Measurements from ENCODE around the gene AVL9.

DNA sequence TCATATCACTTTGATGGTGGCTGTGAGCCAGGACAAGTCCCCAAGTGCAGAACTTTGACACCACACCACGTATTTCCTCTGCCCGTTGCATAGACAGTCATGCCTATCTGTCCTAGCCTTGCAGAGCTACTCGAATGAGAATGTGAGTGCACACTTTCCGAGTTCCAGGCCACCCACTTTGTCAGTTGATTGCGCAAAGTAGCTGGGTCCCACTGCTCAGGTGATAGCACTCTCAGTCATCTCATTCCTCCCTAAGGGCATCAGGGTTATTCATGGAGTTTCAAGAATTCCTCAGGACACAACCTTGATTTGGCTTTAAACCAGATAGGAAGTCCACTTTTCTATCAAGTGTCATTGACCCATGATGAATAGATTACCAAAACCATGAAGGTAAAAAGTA lies 24.4 kb upstream of the AVL9 start:
- TF ChIP-seq, protein P1, sequence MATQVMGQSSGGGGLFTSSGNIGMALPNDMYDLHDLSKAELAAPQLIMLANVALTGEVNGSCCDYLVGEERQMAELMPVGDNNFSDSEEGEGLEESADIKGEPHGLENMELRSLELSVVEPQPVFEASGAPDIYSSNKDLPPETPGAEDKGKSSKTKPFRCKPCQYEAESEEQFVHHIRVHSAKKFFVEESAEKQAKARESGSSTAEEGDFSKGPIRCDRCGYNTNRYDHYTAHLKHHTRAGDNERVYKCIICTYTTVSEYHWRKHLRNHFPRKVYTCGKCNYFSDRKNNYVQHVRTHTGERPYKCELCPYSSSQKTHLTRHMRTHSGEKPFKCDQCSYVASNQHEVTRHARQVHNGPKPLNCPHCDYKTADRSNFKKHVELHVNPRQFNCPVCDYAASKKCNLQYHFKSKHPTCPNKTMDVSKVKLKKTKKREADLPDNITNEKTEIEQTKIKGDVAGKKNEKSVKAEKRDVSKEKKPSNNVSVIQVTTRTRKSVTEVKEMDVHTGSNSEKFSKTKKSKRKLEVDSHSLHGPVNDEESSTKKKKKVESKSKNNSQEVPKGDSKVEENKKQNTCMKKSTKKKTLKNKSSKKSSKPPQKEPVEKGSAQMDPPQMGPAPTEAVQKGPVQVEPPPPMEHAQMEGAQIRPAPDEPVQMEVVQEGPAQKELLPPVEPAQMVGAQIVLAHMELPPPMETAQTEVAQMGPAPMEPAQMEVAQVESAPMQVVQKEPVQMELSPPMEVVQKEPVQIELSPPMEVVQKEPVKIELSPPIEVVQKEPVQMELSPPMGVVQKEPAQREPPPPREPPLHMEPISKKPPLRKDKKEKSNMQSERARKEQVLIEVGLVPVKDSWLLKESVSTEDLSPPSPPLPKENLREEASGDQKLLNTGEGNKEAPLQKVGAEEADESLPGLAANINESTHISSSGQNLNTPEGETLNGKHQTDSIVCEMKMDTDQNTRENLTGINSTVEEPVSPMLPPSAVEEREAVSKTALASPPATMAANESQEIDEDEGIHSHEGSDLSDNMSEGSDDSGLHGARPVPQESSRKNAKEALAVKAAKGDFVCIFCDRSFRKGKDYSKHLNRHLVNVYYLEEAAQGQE (IDR thresholded peaks at IDR 0.05; ENCODE audit: unreplicated experiment) = no peak
- TF ChIP-seq, protein P2, sequence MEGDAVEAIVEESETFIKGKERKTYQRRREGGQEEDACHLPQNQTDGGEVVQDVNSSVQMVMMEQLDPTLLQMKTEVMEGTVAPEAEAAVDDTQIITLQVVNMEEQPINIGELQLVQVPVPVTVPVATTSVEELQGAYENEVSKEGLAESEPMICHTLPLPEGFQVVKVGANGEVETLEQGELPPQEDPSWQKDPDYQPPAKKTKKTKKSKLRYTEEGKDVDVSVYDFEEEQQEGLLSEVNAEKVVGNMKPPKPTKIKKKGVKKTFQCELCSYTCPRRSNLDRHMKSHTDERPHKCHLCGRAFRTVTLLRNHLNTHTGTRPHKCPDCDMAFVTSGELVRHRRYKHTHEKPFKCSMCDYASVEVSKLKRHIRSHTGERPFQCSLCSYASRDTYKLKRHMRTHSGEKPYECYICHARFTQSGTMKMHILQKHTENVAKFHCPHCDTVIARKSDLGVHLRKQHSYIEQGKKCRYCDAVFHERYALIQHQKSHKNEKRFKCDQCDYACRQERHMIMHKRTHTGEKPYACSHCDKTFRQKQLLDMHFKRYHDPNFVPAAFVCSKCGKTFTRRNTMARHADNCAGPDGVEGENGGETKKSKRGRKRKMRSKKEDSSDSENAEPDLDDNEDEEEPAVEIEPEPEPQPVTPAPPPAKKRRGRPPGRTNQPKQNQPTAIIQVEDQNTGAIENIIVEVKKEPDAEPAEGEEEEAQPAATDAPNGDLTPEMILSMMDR (conservative IDR thresholded peaks at IDR 0.05; ENCODE audit: low read depth in 2 of 2) = no peak
- TF ChIP-seq POLR2AphosphoS5 (IDR thresholded peaks at IDR 0.05; ENCODE audit: low read depth) = no peak
- TF ChIP-seq EZH2 (IDR thresholded peaks at IDR 0.05; ENCODE audit: low read depth, unreplicated experiment) = no peak
- TF ChIP-seq EZH2phosphoT487 (IDR thresholded peaks at IDR 0.05; ENCODE audit: unreplicated experiment) = no peak
- no peak for TF ChIP-seq JUNB (IDR thresholded peaks at IDR 0.05; ENCODE audit: unreplicated experiment)
- TF ChIP-seq, protein P3, sequence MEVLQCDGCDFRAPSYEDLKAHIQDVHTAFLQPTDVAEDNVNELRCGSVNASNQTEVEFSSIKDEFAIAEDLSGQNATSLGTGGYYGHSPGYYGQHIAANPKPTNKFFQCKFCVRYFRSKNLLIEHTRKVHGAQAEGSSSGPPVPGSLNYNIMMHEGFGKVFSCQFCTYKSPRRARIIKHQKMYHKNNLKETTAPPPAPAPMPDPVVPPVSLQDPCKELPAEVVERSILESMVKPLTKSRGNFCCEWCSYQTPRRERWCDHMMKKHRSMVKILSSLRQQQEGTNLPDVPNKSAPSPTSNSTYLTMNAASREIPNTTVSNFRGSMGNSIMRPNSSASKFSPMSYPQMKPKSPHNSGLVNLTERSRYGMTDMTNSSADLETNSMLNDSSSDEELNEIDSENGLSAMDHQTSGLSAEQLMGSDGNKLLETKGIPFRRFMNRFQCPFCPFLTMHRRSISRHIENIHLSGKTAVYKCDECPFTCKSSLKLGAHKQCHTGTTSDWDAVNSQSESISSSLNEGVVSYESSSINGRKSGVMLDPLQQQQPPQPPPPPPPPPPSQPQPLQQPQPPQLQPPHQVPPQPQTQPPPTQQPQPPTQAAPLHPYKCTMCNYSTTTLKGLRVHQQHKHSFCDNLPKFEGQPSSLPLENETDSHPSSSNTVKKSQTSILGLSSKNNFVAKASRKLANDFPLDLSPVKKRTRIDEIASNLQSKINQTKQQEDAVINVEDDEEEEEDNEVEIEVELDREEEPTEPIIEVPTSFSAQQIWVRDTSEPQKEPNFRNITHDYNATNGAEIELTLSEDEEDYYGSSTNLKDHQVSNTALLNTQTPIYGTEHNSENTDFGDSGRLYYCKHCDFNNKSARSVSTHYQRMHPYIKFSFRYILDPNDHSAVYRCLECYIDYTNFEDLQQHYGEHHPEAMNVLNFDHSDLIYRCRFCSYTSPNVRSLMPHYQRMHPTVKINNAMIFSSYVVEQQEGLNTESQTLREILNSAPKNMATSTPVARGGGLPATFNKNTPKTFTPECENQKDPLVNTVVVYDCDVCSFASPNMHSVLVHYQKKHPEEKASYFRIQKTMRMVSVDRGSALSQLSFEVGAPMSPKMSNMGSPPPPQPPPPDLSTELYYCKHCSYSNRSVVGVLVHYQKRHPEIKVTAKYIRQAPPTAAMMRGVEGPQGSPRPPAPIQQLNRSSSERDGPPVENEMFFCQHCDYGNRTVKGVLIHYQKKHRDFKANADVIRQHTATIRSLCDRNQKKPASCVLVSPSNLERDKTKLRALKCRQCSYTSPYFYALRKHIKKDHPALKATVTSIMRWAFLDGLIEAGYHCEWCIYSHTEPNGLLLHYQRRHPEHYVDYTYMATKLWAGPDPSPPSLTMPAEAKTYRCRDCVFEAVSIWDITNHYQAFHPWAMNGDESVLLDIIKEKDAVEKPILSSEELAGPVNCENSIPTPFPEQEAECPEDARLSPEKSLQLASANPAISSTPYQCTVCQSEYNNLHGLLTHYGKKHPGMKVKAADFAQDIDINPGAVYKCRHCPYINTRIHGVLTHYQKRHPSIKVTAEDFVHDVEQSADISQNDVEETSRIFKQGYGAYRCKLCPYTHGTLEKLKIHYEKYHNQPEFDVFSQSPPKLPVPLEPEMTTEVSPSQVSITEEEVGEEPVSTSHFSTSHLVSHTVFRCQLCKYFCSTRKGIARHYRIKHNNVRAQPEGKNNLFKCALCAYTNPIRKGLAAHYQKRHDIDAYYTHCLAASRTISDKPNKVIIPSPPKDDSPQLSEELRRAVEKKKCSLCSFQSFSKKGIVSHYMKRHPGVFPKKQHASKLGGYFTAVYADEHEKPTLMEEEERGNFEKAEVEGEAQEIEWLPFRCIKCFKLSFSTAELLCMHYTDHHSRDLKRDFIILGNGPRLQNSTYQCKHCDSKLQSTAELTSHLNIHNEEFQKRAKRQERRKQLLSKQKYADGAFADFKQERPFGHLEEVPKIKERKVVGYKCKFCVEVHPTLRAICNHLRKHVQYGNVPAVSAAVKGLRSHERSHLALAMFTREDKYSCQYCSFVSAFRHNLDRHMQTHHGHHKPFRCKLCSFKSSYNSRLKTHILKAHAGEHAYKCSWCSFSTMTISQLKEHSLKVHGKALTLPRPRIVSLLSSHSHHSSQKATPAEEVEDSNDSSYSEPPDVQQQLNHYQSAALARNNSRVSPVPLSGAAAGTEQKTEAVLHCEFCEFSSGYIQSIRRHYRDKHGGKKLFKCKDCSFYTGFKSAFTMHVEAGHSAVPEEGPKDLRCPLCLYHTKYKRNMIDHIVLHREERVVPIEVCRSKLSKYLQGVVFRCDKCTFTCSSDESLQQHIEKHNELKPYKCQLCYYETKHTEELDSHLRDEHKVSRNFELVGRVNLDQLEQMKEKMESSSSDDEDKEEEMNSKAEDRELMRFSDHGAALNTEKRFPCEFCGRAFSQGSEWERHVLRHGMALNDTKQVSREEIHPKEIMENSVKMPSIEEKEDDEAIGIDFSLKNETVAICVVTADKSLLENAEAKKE (CRISPR knock-in tag; IDR thresholded peaks at IDR 0.05) = no peak
- no peak for TF ChIP-seq CREB1 (CRISPR knock-in tag; IDR thresholded peaks at IDR 0.05; ENCODE audit: low read depth)
- TF ChIP-seq ZNF114 (CRISPR knock-in tag; IDR thresholded peaks at IDR 0.05) = no peak
- TF ChIP-seq, protein P4, sequence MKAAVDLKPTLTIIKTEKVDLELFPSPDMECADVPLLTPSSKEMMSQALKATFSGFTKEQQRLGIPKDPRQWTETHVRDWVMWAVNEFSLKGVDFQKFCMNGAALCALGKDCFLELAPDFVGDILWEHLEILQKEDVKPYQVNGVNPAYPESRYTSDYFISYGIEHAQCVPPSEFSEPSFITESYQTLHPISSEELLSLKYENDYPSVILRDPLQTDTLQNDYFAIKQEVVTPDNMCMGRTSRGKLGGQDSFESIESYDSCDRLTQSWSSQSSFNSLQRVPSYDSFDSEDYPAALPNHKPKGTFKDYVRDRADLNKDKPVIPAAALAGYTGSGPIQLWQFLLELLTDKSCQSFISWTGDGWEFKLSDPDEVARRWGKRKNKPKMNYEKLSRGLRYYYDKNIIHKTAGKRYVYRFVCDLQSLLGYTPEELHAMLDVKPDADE (IDR thresholded peaks at IDR 0.05) = no peak
- no peak for TF ChIP-seq STAT1 (IDR thresholded peaks at IDR 0.05; ENCODE audit: unreplicated experiment)
- no peak for TF ChIP-seq ZNF331 (CRISPR knock-in tag; IDR thresholded peaks at IDR 0.05; ENCODE audit: low read depth)
